GM12891 (cell line): ENCODE measurements around the gene PDXP.

Experiments
- POLR2A ChIP-seq: IDR thresholded peaks from 2 replicates; pipeline ENCODE4 v1.6.1; 2011; ENCODE audit warnings: low read depth, low read length, control low read depth
- POLR2AphosphoS5 ChIP-seq: IDR thresholded peaks from 2 replicates; pipeline ENCODE4 v1.6.1; 2011; ENCODE audit warnings: low read depth, low read length, control low read depth
- POU2F2 ChIP-seq: IDR thresholded peaks from 2 replicates; pipeline ENCODE4 v1.6.1; 2011; ENCODE audit warnings: low read depth, mild to moderate bottlenecking, control low read depth, low read length, moderate library complexity

DNA sequence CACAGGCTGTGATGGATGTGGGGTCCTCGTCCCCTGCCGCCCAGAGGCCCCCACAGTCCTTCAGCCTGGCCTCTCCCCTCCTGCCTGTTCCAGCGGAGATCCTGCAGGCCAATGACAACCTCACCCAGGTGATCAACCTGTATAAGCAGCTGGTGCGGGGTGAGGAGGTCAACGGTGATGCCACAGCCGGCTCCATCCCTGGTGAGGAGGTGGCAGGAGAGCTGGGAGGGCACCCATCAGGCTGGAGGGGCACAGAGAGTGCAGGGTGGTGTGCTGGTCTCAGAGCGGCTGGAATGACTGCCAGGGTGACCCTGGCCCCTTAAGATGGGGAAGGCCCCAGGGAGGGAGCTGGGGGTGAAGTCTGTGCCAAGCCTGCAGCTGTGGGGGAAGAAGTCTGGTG is 33.6 kb upstream of the PDXP start:
- TF ChIP-seq POLR2A (no peak), POLR2AphosphoS5 (no peak), POU2F2 (no peak)
